NCI-H2029 (cell line): ENCODE results near the gene ATP7B.
A peak's percentile ranks its signal among the peaks of the same experiment; 100 is the strongest.
"Not testable (repeated sequence)": the region's sequence is repeated elsewhere in the genome, so short reads cannot be mapped to it uniquely, and the experiment has no call there.

Source experiments
- DNase-seq: peaks from one replicate; lab custom pipeline; 2025; lab: John Stamatoyannopoulos, UW

ATP7B gene

GRCh38 chr13:52010890-52011631 lies at the start of gene ATP7B:
Gene ATP7B, minus strand, starts transcription at chr13:52011450. Its CDS starts 113 bp downstream, at chr13:52011337.
- DNase-seq: no peak

- no peak for DNase-seq
Observed at GRCh38 chr13:52053460-52053859, 42.2 kb upstream of the ATP7B start.

- DNase-seq: no peak
Observed at GRCh38 chr13:52051400-52051799, 40.1 kb upstream of the ATP7B start.

DNA sequence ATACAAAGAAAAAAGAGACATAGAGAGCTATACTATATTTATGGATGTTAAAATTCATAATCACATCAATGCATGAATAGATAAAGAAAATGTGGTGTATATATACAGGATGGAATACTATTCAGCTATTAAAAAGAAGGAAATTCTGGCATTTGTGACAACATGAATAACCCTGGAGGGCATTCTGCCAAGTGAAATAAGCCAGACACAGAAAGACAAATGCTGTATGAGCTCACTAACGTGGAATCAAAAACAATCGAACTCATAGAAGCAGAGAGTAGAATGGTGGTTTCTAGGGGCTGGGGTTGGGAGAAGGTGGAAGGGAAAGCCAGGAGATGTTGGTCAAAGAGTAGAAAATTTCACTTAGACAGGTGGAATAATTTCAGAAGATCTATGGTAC lies 37.3 kb upstream of the ATP7B start:
- no peak for DNase-seq

DNA sequence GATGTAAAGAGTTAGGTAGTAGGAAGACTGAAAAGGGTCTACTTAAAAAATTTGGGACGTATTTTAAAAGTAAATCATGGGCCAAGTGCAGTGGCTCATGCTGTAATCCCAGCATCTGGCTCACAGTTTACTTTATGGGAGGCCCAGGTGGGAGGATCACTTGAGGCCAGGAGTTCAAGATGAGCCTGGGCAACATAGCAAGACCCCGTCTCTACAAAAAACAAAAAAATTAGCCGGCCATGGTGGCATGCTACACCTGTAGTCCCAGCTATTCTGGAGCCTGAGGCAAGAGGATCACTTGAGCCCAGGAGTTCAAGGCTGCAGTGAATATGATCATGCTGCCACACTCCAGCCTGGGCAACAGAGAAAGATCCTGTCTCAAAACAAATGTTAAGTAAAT lies 36.2 kb upstream of the ATP7B start:
- DNase-seq: no peak

- no peak for DNase-seq
Observed at GRCh38 chr13:52043675-52044074, 32.4 kb upstream of the ATP7B start.

DNA sequence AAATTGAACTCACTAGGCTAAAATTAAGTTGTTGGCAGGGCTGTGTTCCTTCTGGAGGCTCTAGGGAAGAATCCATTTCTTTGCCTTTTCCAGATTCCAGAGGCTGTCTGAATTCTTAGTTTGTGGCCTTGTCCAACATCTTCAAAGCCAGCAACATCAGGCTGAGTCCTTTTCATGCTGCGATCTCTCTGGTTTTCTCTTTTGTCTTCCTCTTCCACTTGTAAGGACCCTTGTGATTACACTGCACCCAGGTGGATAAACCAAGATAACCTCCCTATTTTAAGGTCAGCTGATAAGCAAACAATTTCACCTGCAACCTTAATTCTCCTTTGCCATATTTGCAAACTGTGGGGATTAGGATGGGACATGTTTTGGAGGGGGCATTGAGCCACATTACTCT lies 24.8 kb upstream of the ATP7B start:
- DNase-seq: peak; percentile 9

DNA sequence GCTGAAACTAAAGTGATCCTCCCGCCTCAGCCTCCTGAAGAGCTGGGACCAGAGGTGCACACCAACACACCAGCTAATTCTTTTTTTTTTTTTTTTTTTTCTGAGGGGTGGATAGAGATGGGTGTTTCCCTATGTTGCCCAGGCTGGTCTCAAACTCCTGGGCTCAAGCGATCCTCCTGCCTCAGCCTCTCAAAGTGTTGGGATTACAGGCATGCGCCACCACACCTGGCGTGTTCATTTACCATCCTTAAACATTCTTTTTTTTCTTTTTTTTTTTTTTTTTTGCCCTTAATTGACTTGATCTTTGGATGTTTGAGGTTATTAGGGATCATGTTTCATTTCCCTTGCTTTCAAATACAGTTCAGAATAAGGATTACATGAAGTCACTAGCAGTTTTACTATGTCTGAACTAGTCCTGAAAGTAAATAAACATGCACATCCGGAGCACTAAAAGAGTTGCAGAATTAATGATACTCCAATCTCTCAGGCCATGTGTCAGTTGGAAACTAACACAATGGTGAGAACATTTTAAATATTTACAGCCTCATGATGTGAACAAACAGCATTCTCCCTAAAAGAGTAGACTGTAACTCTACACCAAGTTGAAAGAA lies 23.5 kb upstream of the ATP7B start:
- DNase-seq: peak; percentile 31

DNA sequence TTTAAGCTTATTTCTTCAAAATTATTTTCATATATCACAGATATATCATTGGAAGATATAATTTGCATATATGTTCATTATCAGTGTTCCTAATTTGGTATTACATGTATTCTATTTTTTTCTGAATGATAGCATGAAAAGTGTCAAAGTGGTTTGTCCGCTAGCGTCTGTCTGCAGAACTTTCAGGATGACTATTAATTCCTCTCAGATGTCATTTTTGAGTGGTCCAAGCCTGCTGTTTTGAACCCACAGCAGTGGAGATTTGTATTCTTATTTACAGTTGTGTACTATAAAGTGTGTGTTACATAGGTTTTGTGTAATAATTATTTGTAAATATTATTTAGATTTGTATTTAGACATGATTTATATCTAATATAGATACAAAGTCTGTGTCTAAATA lies 21.8 kb upstream of the ATP7B start:
- DNase-seq: no peak

DNA sequence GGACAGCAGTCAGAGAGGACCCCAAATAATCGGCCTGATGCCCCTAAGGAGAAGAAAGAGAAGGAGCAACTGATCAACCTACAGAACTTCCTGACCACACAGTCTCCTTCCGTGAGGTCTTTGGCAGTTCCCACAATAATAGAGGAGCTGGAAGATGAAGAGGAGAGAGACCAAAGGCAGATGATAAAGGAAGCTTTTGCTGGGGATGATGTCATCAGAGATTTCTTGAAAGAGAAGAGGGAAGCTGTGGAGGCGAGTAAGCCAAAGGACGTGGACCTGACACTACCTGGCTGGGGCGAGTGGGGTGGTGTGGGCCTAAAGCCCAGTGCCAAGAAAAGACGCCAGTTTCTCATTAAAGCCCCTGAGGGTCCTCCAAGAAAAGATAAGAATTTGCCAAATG lies 19.2 kb upstream of the ATP7B start:
- not testable (repeated sequence) for DNase-seq

- DNase-seq: peak; percentile 4
Observed at GRCh38 chr13:52029569-52029968, 18.3 kb upstream of the ATP7B start.

DNA sequence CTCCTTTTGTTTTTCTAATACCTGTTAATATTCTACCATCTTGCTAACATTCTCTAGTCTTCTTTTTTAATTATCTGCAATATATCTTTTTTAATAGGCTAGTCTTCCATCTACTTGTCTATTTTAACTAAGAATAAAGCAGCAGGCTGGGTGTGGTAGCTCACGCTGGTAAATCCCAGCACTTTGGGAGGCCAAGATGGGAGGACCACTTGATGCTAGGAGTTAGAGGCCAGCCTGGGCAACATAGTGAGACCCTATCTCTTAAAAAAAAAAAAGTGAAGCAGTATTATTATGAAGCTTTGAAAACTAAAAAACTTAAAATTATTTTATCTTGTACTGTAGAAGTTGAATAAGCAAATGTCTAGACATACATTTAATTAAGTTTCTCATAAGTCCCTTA lies 16.6 kb upstream of the ATP7B start:
- DNase-seq: no peak

- no peak for DNase-seq
Observed at GRCh38 chr13:52026246-52026626, 15.0 kb upstream of the ATP7B start.

- DNase-seq: no peak
Observed at GRCh38 chr13:52025475-52026245, 14.4 kb upstream of the ATP7B start.

DNA sequence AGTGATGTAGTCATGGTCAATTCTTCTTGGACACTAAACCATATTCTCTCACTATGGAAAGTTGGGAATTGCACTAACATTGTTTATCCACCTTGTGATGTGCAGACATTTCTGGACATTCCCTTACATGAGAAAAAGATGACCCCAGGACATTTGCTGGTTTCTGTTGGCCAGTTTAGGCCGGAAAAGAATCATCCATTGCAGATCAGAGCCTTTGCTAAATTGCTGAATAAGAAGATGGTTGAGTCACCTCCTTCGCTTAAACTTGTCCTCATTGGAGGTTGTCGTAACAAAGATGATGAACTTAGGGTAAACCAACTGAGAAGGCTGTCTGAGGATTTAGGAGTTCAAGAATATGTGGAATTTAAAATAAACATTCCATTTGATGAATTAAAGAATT lies 13.2 kb upstream of the ATP7B start, which contains the start of gene UTP14C:
Gene UTP14C (plus strand): TSS at position 211 of the 400 bp plus-strand sequence. CDS start 4,114 bp downstream, outside the sequence.
- DNase-seq: no peak

- no peak for DNase-seq
Observed at GRCh38 chr13:52022356-52022755, 11.1 kb upstream of the ATP7B start.

DNA sequence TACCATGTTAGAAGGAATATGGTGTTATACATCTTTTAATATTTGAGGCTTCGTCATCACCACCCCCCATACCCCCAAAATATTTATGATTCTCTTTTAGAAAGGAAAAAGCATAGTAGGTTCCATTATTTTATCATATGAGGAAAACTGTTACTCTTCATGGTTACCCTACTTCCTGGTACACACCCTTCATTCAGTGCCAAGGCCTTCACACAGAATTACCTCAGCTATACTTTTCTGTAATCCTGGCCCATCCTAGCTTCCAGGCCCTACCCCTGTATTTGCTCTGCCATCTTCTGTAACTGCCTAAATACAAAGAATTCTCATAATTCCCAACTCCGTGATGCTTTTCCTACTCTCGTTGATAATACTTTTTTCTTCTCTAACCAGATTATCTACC lies 8.9 kb upstream of the ATP7B start:
- DNase-seq: no peak

GRCh38 chr13:52016296-52016695 lies 5.0 kb upstream of the ATP7B start:
- no peak for DNase-seq

GRCh38 chr13:52012512-52012836 lies 1.2 kb upstream of the ATP7B start:
- DNase-seq: no peak

- peak; percentile 89 for DNase-seq
Observed at GRCh38 chr13:52011632-52012511, 622 bp upstream of the ATP7B start, which contains the start of gene ALG11. Gene ALG11, plus strand, starts transcription at chr13:52012398. Its CDS starts 21 bp downstream, at chr13:52012419.

- DNase-seq: no peak
Observed at GRCh38 chr13:52009946-52010345, 1.3 kb downstream of the ATP7B start.
